Hepatic stellate cell (primary cell): ENCODE results near the gene NT5DC1.
A peak's percentile ranks its signal among the peaks of the same experiment; 100 is the strongest.
"Not testable (repeated sequence)": the region's sequence is repeated elsewhere in the genome, so short reads cannot be mapped to it uniquely, and the experiment has no call there.

ENCODE experiments used
- DNase-seq: peaks from one replicate; pipeline ENCODE4 v3.0.0; 2011; ENCODE audit warnings: low spot score

Gene NT5DC1

DNA sequence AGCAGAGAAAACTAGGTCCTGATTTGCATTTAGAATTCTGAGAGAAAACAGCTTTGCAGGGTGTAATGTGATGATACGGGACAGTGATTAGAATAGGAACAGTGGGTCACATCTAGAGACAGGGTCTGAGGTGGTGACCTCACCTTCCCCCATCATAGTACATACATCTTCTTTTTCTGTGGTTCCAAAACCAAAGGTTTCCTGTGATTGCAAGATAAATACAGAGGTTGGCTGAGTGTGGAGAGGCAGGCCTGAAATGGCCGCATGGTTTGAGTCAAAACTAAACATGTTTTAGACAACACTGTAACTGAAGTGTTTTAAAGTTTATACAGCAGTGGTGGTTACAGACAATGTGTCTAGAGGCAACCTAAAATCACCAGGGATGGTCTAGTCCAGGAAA, 10.4 kb upstream of the NT5DC1 start:
- DNase-seq, result no peak

DNA sequence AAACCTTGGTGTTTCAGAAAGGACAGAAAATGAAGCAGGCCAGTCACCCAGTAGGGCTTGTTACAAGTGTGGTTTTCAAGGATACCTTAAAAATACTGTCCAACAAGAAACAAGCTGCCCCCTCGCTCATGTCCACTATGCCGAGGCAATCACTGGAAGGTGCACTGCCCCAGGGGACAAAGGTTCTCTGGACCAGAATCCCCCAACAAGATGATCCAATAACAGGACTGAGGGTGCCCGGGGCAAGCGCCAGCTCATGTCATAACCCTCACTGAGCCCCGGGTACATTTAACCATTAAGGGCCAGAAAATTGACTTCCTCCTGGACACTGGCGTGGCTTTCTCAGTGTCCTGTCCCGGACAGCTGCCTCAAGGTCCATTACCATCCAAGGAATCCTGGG, 6.6 kb upstream of the NT5DC1 start:
- no peak for DNase-seq

DNA sequence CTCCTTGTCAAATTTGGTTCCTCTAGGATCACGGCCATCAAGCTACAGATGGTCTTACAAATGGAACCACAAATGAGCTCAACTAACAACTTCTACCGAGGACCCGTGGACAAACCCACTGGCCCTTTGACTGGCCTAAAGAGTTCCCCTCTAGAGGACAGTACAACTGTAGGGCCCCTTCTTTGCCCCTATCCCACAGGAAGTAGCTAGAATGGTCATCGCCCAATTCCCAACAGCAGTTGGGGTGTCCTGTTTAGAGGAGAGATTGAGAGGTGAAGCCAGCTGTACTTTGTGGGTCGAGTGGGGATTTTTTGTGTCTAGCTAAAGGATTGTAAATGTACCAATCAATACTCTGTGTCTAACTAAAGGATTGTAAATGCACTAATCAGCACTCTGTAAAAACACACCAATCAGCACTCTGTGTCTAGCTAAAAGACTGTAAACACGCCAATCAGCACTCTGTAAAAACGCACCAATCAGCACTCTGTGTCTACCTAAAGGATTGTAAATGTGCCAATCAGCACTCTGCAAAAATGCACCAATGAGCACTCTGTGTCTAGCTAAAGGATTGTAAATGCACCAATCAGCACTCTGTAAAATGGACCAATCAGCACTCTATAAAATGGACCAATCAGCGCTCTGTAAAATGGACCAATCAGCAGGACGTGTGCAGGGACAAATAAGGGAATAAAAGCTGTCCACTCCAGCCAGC, 4.4 kb upstream of the NT5DC1 start:
- not testable (repeated sequence) for DNase-seq

DNA sequence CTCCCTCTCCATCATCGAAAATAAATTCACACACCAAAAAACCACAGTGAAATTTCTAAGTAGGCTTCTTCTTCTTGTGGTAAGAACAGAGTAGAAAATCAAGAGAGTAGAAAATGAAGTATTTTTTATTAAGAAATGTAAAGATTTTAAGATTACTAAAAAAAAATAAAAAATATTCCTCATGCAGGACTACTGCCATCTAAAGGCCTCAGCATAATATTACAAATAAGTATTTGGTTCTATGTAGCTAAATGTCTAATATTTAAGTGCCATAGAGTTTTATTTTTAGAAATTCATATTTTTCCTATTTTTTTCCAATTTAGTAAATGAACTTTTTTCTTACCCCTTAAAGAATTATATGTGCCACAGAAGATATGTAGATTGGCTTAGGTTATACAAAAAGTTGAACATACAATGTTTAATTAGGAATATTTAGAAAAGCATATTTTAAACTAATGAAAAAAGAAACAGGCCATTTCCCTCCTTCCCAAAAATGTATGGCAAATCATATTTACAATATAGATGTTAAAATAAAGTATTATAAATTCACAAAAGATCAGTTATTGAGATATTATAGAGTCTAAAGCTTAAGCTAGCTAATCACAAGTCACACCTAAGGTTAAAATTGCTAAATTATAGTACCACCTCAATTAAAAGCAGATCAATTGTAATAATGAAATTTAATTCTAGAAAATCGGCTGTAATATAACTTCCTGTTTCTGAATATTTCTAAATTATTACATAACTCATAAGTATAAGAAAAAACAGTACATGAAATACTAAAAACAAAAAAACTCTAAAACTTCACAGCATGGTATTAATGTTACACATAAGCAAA, 3.5 kb upstream of the NT5DC1 start:
- DNase-seq, result peak; percentile 11

DNA sequence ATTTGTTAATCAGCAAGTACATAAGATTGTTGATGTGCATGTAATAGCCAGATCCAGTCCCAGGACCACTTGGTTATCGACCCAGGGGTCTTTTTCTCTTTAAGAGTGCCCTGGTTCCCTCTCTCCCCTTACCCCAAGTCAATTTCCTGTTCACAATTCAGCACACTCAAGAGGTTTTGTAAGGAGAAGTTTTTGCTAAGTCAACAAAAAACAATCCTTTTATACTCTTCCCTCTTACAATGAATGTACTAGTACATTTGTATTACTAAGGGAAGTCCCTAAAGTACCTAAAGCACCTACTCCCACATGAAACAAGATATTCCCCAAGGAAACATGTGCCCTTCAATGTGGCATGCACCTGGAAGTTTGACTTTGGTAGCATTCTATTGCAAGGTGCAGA, 1.6 kb upstream of the NT5DC1 start:
- no peak for DNase-seq

DNA sequence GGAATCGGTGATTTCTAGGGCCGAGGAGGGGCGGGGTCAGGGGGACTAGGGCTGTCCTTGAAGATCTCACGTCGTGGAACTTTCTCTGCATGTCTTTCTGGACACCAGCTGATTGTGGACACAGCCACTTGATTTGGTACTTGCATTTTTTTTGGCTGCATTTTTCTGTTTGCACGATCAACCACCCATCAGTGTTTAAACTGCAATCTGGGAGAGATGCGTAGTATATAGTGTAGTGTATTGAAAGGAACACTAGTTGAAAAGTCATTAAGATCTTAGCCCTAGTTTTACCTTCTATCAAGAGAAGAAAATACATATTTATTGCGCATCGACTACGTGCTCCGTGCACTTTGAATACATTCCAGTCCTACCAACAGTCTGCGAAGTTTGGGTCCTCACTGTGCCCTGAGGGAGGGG, 657 bp downstream of the NT5DC1 start:
- DNase-seq, result no peak

DNA sequence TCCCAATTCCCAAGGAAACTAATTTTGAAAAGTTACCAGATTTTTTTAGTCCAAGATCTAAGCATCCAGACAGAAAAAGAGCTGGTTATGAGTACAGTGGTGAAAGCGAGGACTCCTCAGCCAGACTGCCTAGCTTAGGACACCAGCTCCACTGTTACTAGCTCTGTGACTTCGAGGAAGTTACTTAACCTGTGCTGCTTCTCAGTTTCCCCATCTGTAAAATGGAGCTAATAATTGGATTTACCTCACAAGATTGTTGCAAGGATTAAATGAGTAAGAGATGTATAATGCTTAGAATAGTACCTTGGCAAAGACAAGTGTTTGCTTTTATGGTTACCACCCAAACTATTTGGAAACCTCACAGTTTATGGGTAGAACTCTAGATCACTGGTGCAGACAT, 1.1 kb downstream of the NT5DC1 start:
- peak; percentile 10 for DNase-seq

DNA sequence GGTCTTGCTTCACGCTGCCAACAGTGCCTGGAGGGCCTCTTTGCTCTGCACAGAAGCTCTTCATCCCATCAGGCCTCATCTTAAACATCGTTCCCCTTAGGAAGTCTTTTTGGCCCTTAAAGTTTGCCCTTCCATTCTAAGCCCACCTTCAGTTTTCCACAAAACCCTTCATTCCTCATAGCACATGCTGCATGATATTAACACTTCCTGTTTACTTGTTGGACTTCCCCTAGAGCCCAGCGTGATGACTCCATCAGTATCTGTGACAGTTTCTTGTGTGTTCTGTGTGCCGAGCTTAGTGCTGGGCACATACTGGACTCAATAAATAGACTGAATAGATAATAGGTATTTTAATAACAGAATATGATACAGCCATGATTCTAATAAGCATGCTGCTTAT, 2.2 kb downstream of the NT5DC1 start:
- DNase-seq, result no peak

DNA sequence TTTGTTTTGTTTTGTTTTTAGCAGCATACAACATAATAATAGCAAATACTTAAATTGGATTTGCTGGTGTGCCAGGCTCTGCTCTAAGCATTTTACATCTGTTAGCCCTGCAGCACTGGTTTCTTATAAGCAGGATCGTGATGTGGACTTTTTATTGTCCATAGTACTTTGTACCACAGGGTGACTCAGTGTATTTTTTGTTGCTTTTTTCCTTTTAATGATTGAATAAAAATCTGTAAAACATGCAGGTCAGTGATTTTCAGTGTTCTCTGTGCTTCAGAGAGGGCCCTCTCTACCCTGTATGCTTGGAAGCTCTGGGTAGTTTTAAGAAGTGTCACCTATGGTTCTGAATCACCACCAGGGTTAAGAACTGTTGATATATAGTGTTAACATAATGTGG, 4.0 kb downstream of the NT5DC1 start:
- no peak for DNase-seq

DNA sequence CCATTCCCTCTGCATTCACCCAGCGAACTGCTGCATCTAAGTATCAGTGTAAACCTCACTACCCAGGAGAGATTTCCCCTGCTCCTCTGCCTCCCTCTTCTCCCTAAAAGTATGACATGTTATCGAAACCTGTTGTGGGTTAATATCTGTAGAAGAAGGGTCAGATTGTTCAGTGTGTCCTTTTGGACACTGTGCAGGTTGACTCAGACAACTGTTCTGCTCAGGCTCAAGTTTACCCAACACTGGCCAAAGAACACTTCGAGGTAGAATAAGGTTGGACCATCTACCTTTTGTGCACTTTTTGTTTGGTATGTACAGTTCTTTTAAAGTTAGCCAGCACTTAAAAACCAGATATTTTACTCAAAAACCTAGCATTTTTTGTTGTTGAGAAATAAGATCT, 4.6 kb downstream of the NT5DC1 start:
- no peak for DNase-seq

DNA sequence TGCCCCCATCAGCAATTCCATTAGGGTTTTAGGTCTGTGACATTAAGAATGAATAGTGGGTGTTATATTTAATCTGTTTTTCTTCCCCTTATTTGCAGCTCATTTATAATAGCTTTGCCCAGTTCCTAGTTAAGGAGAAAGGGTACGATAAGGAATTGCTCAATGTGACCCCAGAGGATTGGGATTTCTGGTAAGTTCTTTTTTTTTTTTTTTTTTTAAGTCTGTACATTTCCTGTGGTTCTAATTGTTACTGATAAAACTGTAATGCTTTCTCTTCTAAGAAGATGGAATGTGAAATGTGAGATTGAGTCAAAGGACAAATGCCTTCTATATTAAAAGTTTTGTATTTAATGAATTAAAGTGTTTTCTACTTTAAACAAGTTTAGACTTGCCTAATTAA, 5.5 kb downstream of the NT5DC1 start:
- DNase-seq, result no peak

DNA sequence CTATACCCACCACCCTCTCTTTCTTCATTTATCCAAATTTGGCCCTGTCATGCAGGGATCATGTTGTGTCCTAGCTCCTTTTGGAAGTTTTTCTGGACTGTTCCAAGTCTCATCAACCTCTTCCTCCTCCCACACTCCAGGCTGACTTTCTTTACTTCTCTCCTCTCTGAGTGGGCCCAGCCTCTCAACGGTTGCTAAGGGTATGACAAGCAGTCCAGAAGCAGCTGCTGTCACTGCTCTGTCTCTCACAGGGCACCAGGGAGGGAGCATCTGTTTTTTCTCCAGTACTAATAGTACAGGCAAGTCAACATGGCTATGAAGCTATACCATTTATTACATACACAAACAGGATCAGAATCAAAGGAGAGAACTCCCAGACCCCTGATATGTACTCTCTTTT, 8.2 kb downstream of the NT5DC1 start:
- no peak for DNase-seq

DNA sequence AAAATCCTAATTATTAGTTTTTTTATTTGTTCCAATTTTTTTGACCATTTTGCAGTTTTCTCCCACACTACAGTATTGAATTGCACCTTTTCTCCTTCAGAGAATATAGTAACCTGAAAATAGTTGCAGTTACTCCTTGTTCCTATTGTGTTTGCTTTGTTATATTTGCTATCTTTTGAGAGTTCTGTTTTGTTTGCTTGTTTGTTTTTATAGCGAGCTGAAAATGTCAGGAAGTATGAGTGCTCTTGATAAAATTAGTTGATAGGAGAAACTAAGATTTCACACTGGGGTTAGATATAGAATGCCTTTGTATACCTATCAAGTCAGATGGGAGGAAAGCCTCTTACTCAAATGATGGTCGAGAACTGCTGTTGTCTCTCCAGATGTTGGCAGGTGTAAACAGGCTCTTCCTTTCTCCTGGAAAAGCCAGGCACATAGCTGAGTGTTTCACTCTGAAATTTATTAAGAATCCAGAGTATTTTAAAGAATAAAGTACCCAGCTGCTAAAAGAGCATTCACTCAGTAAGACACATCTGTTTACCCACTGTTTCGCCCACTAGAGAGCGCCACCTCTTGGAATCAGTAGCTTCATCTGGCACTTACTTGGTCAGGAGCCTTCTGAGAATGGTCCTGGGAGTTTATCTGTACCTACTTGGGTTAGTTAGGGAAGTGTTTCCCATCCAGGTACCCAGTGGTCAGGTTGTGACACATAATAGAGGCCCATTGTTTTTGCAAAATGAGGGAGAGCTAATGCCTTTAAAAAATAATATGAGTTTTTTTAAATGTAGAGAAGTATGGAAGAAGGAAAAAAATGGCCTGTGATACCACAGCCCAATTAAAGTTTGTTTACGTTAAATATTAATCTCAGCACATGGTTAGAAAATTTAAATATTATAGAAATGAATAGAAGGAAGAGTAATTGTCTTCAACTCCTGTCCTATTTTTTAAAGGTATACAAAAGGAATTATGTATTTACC, 11.2 kb downstream of the NT5DC1 start:
- DNase-seq, result no peak

DNA sequence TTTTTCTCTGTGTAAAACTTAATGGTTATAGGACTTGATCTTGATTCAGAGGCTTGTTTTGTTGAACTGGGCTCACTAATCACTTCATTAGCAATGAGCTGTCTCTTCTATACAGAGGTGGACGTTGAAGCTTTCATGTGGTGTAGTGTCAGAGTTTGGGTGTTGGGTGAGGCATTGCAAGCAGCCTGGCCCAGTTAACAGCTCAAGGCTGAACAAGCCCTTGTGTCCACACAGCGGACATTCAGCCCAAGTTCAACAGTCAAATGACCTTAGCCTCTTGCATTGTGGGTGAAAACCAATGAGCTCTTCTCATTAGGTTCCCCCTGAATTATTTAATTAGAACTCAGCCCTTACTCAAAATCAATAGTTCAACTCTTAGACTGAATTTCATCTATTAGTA, 12.7 kb downstream of the NT5DC1 start:
- DNase-seq, result no peak

DNA sequence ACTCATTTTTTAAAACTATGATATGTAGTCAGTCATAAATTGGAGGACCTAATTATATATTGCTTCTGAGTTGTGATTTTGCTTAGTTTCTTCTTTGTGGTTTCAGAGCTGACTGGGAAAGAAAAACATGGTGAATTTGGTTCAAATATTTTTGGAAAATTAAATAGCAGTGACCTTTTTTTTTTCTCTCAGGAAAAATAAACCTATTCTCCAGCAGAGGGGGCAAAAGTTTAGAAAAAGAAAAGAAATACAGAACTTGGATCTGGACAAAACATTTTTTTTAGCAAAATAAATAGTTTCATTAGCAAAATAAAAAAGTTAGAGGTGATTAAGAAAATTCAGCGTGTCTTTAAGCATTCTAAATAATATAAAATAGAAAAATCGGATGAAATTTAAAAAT, 15.1 kb downstream of the NT5DC1 start:
- no peak for DNase-seq

DNA sequence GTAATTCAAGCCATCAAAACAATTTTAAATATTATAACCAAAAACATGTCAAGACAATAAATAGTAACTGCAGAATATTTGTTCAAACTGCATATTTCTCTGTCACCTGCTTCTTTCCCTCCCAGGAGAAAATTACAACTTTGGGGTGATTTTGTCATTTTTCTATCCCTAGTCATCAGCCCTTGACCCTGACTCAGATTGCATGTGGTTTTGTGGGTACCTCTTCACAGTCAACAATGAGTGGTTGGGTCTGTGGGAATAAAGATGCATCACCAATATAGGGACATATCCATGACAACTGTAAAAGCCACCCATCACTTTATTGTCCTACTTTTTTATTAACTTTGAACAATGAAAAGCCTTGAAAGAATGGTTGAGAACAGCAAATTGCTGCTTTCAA, 18.0 kb downstream of the NT5DC1 start:
- no peak for DNase-seq

DNA sequence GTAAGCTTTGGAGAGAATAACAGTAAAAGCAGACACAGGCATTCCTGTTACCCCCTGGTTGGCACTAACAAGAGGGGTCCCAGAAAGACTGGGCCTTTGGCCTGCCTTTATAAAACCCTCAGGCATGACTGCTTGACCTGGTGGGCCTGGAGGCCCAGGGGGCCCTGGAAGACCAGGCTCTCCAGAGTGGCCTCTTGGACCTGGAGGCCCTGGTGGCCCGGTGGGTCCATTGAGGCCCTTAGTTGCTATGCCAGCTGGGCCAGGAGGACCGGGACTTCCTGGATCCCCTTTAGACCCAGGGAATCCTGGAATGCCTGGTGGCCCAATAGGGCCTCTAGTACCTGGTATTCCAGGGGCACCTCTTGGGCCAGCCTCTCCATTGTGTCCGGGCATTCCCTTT, 19.8 kb downstream of the NT5DC1 start:
- no peak for DNase-seq

DNA sequence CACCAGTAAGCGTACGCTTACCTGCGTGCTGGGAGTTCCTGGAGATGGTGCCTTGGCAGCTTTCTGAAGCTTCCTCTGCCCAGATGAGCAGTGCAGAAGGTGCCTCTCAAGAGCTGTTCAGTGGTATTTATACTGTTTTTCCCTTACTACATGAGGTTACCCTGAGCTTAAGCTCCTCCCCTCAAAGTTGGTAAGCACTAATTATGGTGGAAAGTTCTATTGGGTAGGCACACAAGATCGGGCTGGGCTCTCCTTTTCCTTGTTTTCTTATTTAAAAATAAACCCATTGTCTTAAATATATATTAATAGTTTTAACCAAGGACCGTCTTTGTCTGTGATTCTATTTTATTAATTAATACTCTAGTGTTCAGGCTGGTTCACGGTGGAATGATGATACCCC, 25.4 kb downstream of the NT5DC1 start, which contains the start of gene COL10A1:
COL10A1 (minus strand) TSS at position 101 of the 400 bp plus-strand sequence. CDS start 640 bp downstream, outside the sequence.
- DNase-seq, result no peak

DNA sequence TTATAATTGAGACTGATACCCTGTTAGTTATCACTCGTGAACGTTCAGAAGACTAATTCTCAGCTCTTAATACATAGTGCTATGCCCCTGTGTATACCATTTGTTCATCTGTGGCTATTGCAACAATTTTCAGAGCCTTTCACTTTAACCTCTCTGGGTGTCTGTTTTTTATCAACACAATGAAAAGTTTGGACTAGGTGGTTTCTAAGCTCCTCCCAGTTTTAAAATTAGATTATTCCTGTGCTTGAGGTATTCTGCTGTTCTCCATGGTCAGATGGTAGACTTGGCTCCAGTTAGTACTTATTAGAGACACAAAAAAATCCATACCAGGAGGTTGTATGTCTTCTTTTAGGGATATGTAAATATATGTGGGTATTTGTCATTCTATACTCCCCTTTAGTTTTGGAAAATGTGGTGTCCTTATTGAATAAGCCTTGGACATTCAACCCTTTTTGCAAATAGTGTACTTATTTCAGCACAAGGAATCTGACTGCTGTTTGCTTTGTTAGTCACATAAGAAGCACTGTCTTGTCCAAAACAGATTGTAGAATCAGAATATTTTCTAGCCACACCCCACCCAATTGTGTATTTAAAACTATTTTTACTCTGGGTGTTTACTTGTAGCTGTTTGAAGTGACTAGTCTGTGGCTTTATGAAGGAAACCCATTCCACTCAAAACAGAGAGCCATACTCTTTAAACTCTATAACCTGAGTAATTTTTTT, 27.3 kb downstream of the NT5DC1 start:
- no peak for DNase-seq

DNA sequence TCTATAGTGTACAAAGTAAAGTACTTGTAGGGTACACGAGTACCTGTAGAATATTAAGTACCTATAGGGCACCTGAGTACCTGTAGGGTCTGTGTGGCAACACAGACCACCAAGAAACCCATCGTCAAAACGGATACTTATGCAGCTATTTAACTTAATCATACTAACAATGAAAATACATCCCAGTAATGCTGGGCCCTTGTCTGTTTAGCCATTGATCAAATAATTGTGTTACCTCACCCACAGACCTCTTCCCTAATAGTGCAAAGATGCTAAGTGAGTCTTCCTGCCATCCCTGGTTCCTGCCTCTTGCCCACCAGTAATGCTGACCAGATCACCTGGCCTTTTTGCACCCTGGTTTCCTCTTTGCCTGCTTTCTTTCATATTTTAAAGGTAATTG, 32.8 kb downstream of the NT5DC1 start:
- no peak for DNase-seq

DNA sequence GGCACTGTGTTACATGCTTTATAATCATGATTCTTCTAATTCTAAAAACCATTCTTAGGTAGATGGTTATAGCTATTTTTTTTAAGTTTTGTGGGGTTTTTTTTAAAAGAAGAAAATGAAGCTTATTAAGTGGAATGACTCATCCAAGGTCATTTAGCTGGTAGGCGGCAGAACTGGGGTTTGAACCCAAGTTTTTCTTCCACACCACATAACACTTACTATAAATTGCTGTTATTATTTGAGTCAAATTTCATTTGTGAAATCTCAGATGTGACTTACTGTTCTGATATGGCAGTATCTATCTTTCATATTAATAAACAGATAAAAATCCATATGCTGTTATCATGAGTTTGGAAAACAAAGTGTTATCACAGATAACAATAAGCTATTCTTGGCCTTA, 35.7 kb downstream of the NT5DC1 start:
- DNase-seq, result no peak

DNA sequence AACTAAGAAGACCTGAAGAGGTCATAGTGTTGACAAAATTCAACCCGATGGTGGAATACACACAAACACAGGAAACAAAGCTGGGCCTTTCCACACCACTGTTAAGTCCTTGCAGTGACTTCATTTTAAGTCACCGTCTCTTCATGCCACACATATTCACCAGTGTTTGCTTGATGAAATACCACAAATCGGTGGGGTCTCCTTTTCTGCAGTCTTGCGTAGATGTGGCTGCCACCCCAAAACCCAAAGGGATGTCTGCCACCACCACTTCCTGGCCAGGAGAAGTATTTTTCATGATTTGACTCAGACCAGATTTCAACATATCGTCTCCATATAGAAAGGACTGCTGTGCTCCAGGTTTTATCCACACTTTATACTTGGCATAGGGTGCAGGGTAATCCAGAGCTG, 36.3 kb downstream of the NT5DC1 start:
- DNase-seq, result no peak
